Central memory CD4-positive, alpha-beta T cell (primary cell): ENCODE measurements around the gene L3MBTL4.

Experiments used
- DNase-seq: peaks from one replicate; pipeline ENCODE4 v3.0.0; 2022

Gene L3MBTL4

DNA sequence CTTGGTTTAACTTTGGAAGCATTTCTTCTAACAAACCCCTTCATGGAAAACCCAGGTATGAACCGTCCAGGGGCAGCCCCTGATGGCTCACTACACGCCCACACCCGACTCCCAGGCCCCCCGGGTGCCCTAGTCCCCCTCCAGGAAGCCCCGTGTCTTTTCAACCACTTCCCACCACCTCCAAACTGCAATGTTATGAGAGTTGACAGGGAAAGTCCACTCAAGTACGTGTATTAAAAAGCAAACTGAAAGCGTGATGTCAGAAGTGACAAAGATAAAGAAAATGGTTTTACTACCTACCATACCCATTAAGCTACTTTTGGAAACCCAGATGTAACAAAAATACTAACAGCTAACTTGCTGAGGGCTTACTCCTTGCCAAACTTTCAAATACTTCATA lies 51.5 kb downstream of the L3MBTL4 start:
- no peak for DNase-seq

DNA sequence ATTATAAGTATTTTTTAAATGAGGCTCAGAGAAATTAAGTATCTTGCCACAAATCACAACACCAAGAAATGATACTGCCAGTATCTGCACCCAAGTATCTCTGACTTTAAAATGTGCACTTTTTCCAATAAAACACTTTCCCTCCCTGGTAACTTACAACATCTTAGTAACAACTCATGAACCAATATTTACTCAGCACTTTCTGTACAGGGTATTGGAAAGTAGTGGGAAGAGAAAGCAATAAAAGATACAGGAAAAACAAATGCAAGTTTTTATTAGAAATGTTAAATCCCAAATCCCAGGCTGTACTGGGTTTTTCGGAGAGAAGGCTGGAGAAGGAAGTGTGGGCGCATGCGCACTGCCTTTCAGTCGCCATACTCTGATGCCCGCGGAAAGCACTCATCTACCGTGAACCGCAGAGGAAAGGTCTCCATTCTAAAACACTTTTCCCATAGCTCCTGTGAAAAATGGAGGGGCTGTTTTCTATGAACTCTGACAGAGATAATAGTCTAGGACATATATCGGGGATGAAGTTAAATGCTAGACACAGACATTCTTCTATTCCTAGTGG lies 52.1 kb downstream of the L3MBTL4 start:
- DNase-seq: no peak

DNA sequence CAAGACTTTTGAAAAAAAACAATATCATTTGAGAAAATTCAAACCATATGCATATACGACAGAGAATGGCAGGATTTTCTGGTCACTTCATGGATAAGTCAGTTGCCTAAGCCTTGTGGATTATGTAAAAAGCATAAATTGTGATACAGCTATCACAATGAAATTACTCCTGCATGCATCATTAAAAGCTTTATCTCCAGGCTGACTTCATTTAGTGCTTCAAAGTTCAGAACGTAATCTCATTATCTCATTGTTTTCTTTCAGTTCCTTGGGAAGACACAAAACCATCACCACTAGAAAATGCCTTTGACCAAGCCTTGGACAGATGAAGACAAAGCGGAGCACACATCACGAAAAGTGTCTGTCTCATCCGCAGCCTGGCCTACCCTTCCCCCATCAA lies 57.0 kb downstream of the L3MBTL4 start:
- DNase-seq: no peak

DNA sequence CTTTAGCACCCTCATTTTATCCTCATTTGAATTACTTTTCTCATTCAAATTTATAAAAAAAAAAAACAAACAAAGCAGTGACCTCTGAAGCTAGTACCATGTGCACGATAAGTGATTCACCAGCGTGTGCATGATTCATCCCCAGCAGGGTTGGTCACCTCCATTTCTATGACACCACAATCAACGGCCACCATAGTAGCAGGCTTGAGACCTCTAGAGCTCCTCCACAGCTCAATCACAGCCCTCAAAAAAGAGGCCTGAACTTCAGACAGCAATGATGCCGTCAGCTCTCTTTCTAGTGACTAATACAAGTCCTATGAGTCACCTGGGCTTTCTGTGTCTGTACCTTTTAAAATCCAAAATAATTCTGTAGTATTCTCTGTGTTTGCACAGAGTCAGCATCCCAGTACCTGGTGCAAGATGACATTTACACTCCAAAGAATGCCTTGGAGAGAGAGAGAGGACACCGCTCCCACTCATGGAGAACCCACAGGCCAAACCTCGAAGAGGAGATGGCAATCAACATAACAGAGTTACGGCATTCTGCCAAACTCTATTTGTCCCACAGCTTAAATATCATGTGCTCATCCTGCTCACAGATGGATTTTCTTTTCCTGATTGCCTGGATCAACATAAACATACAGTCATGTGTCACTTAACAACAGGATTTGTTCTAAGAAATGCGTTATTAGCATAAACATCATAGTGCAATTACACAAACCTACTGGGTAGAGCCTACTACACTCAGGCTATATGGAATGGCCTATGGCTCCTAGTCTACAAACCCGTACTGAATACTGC lies 58.7 kb downstream of the L3MBTL4 start:
- no peak for DNase-seq

DNA sequence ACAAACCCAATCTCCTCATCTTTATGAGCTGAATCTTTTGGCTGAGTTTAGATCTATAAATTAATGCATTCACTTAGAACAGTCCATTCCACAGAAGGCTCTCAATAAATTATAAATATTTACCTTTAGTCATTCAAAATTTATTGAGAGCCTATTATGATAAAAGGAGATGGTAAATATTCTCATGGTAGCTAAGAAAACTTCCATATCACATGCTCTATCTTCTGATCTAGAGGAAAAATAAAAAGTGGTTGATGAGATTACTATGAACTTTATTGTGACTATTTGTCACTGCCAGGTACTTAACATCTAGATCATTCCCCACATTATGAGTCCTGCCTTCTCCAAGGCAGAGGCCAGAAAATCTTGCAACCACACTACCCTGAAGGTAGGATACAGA lies 62.4 kb downstream of the L3MBTL4 start:
- DNase-seq: no peak

DNA sequence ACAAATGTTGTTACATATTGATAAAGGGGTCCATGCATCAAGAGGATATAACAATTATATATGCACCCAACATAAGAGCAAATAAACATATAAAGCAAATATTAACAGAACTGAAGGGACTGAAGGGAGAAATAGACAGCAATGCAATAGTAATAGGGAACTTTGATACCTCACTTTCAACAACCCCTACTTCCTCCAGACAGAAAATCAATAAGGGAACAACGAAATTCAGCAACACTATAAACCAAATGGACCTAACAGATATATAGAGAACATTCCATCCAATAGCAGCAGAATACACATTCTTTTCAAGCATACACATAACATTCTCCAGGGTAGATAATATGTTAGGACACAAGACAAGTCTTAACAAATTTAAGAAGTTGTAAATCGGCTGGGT lies 71.7 kb downstream of the L3MBTL4 start:
- no peak for DNase-seq

DNA sequence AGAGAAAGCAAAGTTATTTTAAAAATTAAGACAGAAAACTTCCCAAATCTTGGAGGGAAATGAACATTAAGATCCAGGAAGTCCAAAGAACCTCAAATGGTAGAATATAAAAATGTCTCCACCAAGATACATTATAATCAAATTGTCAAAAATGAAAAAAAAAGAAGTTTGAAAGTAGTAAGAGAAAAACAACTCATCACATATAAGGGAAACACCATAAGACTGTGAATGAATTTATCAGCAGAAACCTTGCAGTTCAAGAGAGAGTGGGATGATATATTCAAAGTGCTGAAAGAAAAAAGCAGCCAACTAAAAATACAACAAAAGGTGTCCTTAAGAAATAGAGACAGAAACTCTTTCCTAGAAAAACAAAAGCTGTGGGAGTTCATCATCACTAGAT lies 73.0 kb downstream of the L3MBTL4 start:
- DNase-seq: no peak

DNA sequence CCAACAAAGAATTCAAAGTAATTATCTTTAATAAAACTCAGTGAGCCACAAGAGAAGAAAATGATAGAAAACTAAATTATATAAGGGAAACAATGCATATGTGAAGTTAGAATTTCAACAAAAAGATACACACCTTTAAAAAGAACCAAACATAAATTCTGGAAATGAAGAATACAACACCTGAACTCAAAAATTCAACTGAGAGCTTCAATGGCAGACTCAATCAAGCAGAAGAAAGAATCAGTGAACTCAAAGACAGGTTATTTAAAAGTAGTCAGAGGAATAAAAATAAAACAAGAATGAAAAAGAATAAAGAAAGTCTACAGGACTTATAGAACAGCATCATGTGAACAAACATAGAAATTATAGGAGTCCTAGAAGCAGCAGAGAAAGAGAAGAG lies 73.4 kb downstream of the L3MBTL4 start:
- no peak for DNase-seq

DNA sequence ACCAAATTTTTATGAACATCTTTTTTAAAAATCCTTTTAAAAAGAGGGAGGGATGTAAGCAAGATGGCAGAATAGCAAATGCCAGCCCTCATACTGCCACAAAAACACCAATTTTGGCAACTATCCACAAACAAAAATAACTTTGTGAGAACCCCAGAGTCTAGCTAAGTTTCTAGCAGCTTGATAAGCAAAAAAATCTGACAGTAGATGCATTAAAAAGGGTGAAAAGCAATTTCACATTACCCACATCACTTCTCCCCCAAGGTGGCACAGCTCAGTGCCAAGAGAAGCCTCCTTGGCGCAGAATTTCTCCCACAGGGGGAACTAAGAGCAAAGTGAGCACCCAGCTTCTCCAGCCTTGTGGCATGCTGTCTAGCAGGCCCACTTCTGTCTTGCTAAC lies 74.6 kb downstream of the L3MBTL4 start:
- no peak for DNase-seq

DNA sequence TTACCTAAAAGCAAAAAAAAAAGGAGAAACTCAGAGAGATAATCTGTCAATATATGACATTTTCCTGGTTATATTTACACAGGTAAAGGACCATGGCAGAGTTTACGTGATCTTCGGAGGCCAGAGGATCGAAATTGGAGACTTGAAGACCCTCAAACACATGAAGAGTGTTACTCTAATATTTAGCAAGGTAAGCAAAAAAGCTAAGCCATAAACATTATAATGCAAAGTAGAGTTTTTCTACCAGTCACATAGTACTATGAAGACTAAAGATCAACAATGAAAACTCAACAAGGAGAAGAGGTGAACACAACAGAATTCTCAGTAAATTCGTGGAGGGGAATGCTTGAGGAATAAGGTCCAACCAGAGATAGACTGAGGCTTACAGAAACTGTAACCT lies 78.5 kb downstream of the L3MBTL4 start:
- no peak for DNase-seq

DNA sequence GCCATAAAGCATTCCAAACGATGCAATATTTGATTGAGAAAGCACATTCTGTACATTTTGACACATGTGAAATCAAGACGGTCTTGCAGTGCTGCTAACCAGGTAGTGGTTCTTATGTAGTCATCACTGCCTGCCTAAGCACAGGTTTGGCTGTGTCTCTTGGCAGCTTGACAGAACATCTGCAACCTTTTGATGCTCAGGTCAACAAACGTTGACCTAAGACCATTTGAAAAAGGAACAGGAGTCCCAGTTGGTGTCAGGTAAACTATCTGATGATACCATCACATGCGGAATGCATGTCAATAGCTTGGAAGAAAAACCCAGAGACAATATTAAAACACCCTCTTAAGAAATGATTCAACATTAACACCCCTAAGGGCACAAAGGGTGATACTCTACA lies 80.7 kb downstream of the L3MBTL4 start:
- DNase-seq: no peak

DNA sequence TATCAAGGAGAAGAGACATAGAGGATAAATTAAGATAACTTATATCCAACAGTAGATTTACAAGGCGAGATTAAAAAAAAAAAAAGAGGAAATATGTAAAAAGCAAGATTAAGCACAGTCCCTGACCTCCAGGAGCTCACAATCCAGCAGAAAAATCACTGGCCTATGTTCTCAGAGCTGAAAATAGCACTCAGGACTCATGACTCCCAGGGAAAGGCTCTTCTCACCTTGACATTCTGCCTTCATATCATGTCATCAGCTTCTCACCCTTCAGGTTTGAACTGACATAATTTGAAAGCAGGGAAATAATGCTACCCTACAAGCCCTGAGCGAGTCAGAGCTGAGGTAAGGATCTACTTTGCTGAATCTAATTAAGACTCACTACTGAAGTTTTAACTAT lies 82.8 kb downstream of the L3MBTL4 start:
- no peak for DNase-seq

DNA sequence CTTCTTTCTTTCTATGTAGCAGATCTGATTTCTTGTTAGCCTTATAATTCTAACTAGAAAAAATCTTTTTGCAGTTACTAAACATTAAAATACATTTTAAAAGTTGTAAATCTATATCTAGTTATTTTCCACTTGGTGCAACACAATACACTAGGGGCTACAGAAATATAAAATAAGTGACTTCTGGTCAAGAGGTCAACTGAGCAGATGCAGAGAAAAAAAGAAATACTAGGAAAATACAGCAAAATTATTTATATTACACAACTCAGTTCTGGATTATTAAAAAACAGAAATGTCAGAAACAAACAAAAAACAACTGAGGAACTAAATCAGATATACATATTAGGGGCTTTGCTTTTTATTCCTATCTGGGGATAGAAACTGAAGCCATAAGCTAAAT lies 83.9 kb downstream of the L3MBTL4 start:
- DNase-seq: no peak

DNA sequence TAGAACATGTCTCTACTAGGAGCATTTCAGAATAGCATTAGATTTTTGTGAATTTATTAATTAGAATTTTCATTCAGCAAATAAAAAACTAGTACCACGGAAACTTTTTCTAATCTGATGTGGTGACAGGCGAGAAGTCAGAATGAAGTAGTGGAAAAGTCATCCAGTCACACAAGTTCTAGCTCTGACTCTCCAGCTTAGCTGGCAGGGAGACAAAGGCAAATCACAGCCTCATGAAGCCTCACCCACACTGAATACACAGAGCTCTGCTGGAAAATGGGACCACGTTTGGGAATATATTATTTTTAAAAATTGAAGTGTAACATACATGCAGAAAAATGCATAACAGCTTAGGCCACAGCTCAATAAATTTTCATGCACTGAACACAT lies 86.1 kb downstream of the L3MBTL4 start:
- no peak for DNase-seq

DNA sequence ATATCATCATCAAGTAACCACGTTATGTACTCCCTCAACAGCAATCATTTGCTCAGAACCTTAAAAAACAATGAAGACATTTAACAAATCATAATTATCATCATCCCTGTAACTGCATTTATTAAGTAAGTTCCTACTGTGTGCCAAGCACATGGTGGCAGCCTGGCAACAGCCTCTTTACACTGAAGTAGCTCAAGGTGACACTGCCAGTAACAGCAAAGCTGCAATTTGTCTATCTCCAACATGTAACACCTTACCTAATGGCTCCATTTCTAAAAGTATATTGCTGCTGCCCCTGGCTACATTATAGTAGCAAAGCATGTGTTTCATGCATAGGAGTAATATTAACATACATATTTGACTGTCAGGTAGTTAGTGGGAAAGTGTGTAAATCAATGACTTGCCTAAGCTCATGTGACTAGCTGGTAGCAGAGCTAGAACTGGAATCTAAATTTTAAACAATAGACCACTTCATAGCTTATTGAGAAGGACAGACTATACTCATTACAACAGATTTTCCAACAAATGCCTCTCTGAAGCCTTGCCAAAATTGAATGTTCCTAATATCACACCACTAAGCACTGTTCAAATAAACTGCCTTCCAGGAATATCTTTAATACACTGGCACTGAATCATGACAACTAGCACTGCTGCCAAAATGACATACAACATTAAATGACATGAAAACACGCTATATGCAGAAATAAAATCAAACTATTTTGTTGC lies 86.7 kb downstream of the L3MBTL4 start:
- no peak for DNase-seq

DNA sequence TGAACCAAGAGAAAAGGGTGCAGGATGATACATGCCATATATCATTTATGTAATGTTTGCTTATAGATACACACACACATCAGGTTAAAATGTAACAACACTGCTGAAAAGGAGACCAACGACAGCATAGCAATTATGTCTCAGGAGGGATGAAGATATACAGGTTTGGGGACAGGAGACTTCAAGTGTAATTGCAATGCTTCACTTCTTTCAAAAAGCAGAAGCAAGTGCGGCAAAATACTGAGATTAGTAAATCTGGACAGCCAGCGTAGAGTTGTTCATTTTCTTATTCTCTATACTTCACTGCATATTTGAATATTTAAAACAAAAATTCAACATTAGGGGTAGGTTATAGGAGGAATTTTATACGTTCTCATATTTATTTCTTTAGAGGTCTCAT lies 87.2 kb downstream of the L3MBTL4 start:
- DNase-seq: no peak

DNA sequence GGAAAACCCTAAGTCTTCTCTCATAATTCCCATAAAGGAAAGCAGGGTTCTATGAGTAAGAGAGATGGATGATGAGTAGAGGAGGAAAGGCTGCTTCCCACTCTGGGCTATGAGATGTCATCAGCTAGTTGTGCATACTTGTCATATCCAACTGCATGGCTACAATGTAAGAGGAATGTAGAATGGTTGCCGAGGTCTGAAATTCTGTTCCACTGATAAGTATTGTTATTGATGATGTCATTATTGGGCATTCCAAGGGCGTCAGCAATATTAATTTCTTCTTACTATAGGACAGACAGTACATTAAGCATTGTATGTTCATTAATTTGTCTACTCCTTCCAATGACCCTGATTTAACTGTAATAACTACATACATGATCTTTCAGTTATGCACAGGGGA lies 88.1 kb downstream of the L3MBTL4 start:
- DNase-seq: no peak

DNA sequence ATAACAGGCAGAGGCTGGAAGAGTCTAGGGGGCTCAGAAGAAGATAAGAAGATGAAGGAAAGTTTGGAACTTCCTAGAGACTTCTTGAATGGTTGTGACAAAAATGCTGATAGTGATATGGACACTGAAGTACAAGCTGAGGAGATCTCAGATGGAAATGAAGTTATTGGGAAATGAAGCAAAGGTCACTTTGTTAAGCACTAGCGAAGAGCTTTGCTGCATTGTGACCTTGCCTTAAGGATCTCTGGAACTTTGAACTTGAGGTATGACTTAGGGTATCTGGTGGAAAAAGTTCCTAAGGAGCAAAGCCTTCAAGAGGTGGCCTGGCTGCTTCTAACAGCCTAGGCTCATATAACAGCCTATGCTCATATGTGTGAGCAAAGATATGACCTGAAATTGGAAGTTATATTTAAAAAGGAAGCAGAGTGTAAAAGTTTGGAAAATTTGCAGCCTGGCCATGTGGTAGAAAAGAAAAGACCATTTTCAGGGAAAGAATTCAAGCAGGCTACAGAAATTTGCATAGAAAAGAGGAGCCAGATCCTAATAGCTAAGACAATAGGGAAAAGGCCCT lies 91.3 kb downstream of the L3MBTL4 start:
- no peak for DNase-seq

DNA sequence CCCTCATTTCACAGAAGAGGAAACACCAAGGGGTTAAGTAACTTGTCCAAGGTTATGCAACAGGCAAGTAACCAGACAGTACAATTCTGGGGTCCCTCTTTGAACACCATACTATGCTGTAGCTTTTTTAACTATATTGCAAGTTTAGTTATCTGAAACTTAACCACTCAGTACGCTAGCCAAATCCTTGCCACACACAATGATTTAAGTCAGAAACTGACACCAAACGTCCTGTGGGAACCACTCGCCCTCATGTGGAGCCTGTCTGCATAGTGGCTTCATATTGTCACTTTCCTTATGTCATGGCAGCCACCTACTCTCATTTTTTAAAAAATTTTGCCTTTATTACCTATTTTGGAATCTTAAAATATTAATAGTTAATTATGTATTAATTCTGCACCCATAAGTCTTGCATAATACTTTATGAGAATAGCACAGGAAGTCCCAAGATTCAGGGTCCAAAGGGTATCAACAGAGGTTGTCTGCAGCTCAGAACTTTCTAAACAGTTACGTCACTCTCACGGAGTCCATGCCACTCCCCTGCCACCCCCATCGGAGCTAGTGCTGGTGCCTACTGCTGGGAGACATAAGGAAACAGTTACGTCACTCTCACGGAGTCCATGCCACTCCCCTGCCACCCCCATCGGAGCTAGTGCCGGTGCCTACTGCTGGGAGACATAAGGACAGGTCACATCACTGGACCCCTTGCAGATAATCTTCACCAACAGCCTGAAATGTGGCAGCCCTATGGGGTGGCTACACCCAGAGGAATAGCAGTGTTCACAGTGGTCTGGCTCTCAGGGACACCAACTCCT lies 99.0 kb downstream of the L3MBTL4 start:
- DNase-seq: no peak

DNA sequence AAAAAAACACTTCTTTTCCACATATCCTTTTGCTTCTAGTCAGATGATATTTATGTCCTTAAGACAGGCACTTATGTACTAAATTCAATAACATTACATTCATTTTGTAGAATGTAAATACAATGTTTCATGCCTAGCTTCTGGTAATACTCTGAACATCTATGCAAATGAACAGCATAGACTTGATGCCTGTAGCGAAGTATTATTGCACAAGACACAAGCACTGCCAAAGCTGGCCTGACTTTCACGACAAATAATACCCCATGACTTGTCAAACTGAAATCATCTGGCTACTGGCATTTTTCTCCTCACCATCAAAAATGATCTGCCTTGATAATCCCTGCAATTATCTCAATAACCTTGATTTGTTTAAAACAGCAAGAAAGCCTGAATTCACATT lies 101.3 kb downstream of the L3MBTL4 start:
- no peak for DNase-seq

DNA sequence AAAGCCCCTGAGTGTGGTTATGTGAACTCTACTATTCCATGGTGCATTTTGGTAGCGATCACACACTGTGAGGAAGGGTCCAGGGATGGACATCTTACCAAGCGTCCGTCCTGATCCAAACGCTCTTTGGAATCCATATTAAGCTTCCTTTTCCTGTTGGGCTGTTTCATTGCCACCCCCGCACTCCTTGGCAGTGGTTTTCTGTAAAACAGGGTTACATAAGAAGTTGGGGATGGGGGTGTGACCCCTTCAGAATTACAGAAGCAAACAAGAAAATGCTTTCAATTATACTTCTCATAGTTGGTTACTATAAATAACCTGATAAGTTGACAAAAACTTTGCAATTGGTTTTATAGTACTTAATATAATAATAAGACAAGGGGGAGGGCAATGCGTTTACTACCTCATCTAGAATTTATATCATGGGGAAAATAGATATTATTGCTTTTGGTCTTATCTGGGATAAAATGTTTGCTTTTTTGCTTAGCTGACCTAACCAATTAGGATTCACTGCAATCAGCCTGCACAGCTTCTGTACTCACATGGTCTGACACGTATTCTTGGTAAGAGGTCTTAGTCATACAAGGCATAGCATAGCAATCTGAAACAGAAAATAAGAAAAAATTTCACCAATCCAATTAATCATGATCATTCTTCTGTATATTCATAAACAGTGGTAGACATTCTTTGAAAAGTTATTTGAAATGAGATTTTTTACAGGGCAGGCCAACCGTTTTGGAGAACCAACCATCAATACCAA lies 103.1 kb downstream of the L3MBTL4 start:
- no peak for DNase-seq

DNA sequence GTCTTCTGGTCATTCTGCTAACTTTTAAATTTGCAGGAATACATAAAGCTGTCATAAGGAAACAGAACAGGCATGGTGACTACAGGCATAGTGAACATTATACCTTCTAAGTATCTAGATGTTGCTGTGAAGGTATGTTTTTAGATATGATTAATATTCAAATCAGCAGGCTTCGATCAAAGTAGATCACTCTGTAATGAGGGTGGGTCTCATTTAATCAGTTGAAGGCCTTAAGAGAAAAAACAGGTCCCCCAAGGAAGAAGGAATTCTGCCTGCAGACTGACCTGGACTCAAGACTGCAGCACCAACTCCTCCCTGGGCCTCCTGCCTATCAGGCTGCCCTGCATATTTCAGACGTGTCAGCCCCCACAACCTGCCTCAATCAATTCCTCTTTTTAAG lies 104.0 kb downstream of the L3MBTL4 start:
- no peak for DNase-seq
